Right cardiac atrium (tissue), 5 donors: Measurements from ENCODE around the gene TMOD3. TPM values are rescaled to one million over a fixed set of nuclear protein-coding genes. Genes with fewer than 3 reads are reported as not detected.
"Not testable (repeated sequence)": the region's sequence is repeated elsewhere in the genome, so short reads cannot be mapped to it uniquely, and the experiment has no call there.

Experiments used
- ATAC-seq, 2 donors: fragments of 200-7000 bp; cut with Tn5 transposase; one replicate each; pipeline versions ENCODE4 v1.8.0 to v1.9.1; 2020; ENCODE audit warnings: moderate library complexity in 2 of 2, mild to moderate bottlenecking in 1 of 2
- DNase-seq, 3 donors: peaks; one replicate each; pipeline ENCODE4 v3.0.0-alpha.2; 2020
- H3K27ac ChIP-seq: one replicate; pipeline ENCODE4 v1.5.1; 2013; ENCODE audit warnings: mild to moderate bottlenecking, low read length, control low read depth, moderate library complexity
- H3K27me3 ChIP-seq: one replicate; pipeline ENCODE4 v1.6.1; 2013; ENCODE audit not compliant: control insufficient read depth, insufficient read depth
- H3K4me1 ChIP-seq: one replicate; pipeline ENCODE4 v1.6.1; 2013; ENCODE audit warnings: low read length; ENCODE audit not compliant: control insufficient read depth, insufficient read depth
- H3K4me3 ChIP-seq: one replicate; pipeline ENCODE4 v1.5.1; 2013; ENCODE audit warnings: low read length, control low read depth
- H3K9me3 ChIP-seq: one replicate; pipeline ENCODE4 v1.6.1; 2013; ENCODE audit warnings: low read length; ENCODE audit not compliant: control insufficient read depth
- WGBS: extraction: QIAGEN DNeasy Blood & Tissue Kit; methylation state at CpG from one replicate; pipeline ENCODE4 v1.1.7; 2013; 5-methylcytosine and 5-hydroxymethylcytosine counted together
- intact Hi-C, 4 donors: fragments of 100-400 bp; cut with DNase I; formaldehyde crosslinking; loops; one replicate each; pipeline versions ENCODE4 v1.11.0 to v1.14.0; 2022 to 2023
- long read RNA-seq, 4 donors: library from polyadenylated mRNA; unstranded; transcript quantifications; one replicate each; pipeline ENCODE4 v2.0.0, GENCODE V29; 2020 to 2021
- polyA plus RNA-seq: library from polyadenylated mRNA; stranded (reverse); fragments of 200-250 nt; gene quantifications from one replicate; pipeline ENCODE4 v1.2.3, GENCODE V29; 2013
- total RNA-seq, 4 donors: library from RNA; stranded (reverse); fragmentation: NEBNext Ultra II Directional; extraction: Animal tissue kit (Norgen Biotek cat#: 25700); gene quantifications; one replicate each; pipeline ENCODE4 v1.2.1, GENCODE V29; 2021
- donor health status: healthy with polysubstance abuse.
- donor health status: DM: no; HTN: yes; CAD: no.
- donor health status: DM: no; HTN: no; CAD: no.
- donor health status: DM: no; HTN: yes; CAD: no; lungs with severe emphysema.
- donor health status: DM: yes; HTN: yes; CAD: no.

TMOD3 gene
- 10 to 100 TPM; 23.1 to 29.8 (median 25.5) TPM for total RNA-seq
- 31.4 TPM for polyA plus RNA-seq
- long read RNA-seq, donor 1, full-length matches to known transcripts: 9 of 19 reads
- long read RNA-seq, donor 1, partial matches to known transcripts: 1 of 19 reads
- long read RNA-seq, donor 1, other reads (novel, unspliced or antisense): 9 of 19 reads
- long read RNA-seq, donor 2, full-length matches to known transcripts: 4 of 7 reads
- long read RNA-seq, donor 2, partial matches to known transcripts: 2 of 7 reads
- long read RNA-seq, donor 2, other reads (novel, unspliced or antisense): 1 of 7 reads
- long read RNA-seq, donor 3, full-length matches to known transcripts: 35 of 50 reads
- long read RNA-seq, donor 3, partial matches to known transcripts: 3 of 50 reads
- long read RNA-seq, donor 3, other reads (novel, unspliced or antisense): 12 of 50 reads
- long read RNA-seq, donor 4, full-length matches to known transcripts: 10 of 11 reads
- long read RNA-seq, donor 4, partial matches to known transcripts: 0 of 11 reads
- long read RNA-seq, donor 4, other reads (novel, unspliced or antisense): 1 of 11 reads

- no peaks in the 10 kb centered on the region for H3K27me3 ChIP-seq
- peak within 1 kb of the TSS; percentile 91 for H3K27ac ChIP-seq
- H3K4me3 ChIP-seq: peak within 1 kb of the TSS; percentile 97
- H3K9me3 ChIP-seq: no peaks in the 10 kb centered on the region
- intact Hi-C loops: no loop called here
- peak; percentile 99 for ATAC-seq
- DNase-seq: peak; percentile 94 to 98 (median 98)
- 2% methylated on average over 89 of the region's 89 CpGs for WGBS
- peaks cover 7% of the 10 kb centered on the region for H3K4me1 ChIP-seq
Measured at GRCh38 chr15:51829376-51830275, at the start of gene TMOD3. Gene TMOD3 (plus strand): TSS chr15:51829653. CDS start chr15:51862885, 33,232 bp downstream.

DNA sequence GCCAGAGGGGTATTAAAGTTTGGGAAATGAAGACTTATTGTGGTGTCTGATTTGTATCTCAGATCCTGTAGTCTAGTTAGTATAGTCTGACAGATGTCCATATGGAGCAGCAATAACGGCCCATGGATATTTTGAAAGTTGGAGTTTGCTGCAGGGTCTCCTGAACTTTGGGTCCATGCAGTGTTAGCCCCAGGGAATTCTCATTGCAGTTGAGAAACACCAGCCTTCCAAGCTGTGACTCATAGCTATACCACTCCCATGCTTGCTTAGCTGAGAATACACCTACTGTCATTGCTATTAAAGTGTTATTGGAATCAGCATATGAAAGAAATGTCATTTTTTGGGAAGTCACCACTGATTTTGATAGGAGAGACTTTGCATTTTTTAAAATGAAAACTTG, 48.8 kb upstream of the TMOD3 start:
- ATAC-seq (no peak), DNase-seq (no peak)
- intact Hi-C loops: no loop called here
- Histone ChIP-seq H3K27me3 (no peaks in the 10 kb centered on the region), H3K9me3 (no peaks in the 10 kb centered on the region), H3K27ac (no peak overlapping the region), H3K4me1 (no peaks in the 10 kb centered on the region), H3K4me3 (no peak overlapping the region)
- WGBS: 84% methylated on average over 1 of the region's 1 CpG

GRCh38 chr15:51781506-51781905, 47.9 kb upstream of the TMOD3 start:
- no peak overlapping the region for H3K27ac ChIP-seq
- no peak overlapping the region for H3K4me3 ChIP-seq
- 91% methylated on average over 2 of the region's 2 CpGs for WGBS
- no peak for DNase-seq
- H3K27me3 ChIP-seq: no peaks in the 10 kb centered on the region
- ATAC-seq: no peak
- no peaks in the 10 kb centered on the region for H3K9me3 ChIP-seq
- H3K4me1 ChIP-seq: no peaks in the 10 kb centered on the region
- intact Hi-C loops: no loop called here

DNA sequence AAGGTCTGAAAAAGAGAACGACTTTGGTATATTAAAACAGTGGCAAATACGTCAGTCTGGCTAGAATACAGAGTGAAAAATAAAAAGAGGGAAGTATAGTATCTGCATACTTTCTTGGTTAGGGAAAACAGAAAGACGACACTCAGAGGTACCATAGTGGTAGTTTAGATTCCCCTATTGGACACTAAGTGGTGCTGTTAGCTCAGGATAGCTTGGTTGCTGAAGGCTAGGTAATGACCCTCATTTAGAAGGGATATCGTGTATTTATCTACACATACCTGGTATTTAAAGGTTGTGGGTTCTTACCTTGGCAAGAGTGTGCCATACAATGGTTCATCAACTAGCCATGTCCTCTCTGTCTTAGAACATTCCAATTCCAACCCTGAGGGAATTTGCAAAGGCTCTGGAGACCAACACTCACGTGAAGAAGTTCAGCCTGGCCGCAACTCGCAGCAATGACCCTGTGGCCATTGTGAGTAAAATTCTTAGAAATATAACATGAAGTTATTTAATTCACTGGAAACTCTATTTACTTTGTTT, 47.0 kb upstream of the TMOD3 start:
- WGBS: 85% methylated on average over 7 of the region's 7 CpGs
- Histone ChIP-seq H3K9me3 (no peaks in the 10 kb centered on the region), H3K4me1 (no peaks in the 10 kb centered on the region), H3K4me3 (no peak overlapping the region), H3K27me3 (no peaks in the 10 kb centered on the region), H3K27ac (no peak overlapping the region)
- no peak for ATAC-seq
- intact Hi-C loops: no loop called here
- no peak for DNase-seq

GRCh38 chr15:51783967-51784366, 45.5 kb upstream of the TMOD3 start:
- H3K4me3 ChIP-seq: no peak overlapping the region
- 94% methylated on average over 3 of the region's 3 CpGs for WGBS
- no peaks in the 10 kb centered on the region for H3K4me1 ChIP-seq
- intact Hi-C loops: no loop called here
- H3K9me3 ChIP-seq: no peaks in the 10 kb centered on the region
- no peak overlapping the region for H3K27ac ChIP-seq
- H3K27me3 ChIP-seq: no peaks in the 10 kb centered on the region
- ATAC-seq: no peak
- no peak for DNase-seq

GRCh38 chr15:51787130-51787529, 42.3 kb upstream of the TMOD3 start:
- H3K27me3 ChIP-seq, H3K9me3 ChIP-seq, H3K4me1 ChIP-seq, DNase-seq, intact Hi-C loops, H3K4me3 ChIP-seq, ATAC-seq, H3K27ac ChIP-seq: not testable (repeated sequence)
- WGBS: 96% methylated on average over 11 of the region's 11 CpGs

GRCh38 chr15:51792474-51792873, 37.0 kb upstream of the TMOD3 start:
- H3K27ac ChIP-seq, H3K9me3 ChIP-seq, intact Hi-C loops, H3K4me3 ChIP-seq, ATAC-seq, DNase-seq, H3K27me3 ChIP-seq, H3K4me1 ChIP-seq: not testable (repeated sequence)
- WGBS: 97% methylated on average over 4 of the region's 4 CpGs

DNA sequence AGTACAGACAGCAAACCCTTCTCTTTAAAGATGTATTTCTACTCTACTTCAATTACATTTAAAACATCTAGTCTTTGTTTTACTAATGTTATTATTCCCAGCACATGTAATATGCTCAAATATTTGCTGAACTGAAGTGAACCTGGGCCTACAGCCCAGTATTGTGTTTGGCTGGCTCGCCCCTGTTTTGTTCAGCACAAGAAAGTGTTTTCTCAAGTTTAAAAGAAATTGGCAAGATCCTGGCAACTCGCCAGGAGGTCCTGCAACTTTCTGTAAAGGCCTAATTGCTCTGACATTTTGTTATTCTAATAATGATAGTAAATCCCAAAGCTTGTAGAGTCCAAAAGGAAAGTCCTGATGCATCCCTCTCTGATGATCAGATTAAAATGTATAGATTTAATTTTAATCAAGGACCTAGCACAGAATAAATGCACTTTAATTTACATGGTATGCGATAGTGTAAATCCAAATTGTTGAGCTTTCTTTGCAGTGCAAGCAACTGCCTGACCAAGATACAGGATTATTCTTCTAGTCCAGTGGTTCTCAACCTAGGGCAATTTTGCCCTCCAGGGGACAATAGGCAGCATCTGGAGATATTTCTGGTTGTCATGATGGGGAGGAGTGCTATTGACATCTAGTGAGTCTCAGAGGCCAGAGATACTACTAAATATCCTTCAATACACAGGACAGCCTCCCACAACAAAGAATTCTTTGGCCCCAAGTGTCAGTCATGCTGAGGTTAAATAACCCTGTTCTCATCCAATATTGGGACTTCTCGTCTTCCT, 35.7 kb upstream of the TMOD3 start:
- intact Hi-C loops: no loop called here
- Histone ChIP-seq H3K4me1 (no peaks in the 10 kb centered on the region), H3K4me3 (no peak overlapping the region), H3K27me3 (no peaks in the 10 kb centered on the region), H3K27ac (peak overlapping the region; percentile 84), H3K9me3 (no peaks in the 10 kb centered on the region)
- ATAC-seq (peak; percentile 72 to 83), DNase-seq (peak; percentile 66 to 90 (median 73))
- 46% methylated on average over 4 of the region's 4 CpGs for WGBS

GRCh38 chr15:51796847-51797401, 32.5 kb upstream of the TMOD3 start:
- intact Hi-C loops: no loop called here
- Histone ChIP-seq H3K9me3 (no peaks in the 10 kb centered on the region), H3K4me1 (no peaks in the 10 kb centered on the region), H3K4me3 (no peak overlapping the region), H3K27me3 (no peaks in the 10 kb centered on the region), H3K27ac (no peak overlapping the region)
- 90% methylated on average over 10 of the region's 10 CpGs for WGBS
- DNase-seq (no peak), ATAC-seq (no peak)

DNA sequence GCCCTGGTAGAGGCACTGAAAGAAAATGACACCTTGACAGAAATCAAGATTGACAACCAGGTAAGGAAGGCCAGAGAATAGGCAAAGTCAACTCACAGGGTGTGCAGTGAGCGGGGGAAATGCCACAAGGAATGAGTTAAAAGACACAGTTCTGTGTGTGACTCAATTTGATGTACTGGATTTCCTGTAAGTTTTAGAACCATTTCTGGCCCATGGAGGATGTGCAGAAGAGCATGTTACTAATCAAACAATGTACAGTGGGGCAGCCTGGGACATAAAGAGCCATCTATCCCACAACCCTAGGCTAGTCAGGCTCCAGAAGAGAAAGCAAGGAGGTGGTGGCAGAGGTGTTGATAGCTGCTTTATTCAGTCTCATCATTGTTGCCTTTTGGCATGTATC, 31.2 kb upstream of the TMOD3 start:
- intact Hi-C loops: no loop called here
- H3K9me3 ChIP-seq: no peaks in the 10 kb centered on the region
- no peaks in the 10 kb centered on the region for H3K4me1 ChIP-seq
- DNase-seq: no peak
- H3K27ac ChIP-seq: no peak overlapping the region
- WGBS: 98% methylated on average over 1 of the region's 1 CpG
- H3K27me3 ChIP-seq: no peaks in the 10 kb centered on the region
- peak in 1 of 2 donors; percentile 33 for ATAC-seq
- no peak overlapping the region for H3K4me3 ChIP-seq
